HUES6 (cell line): ENCODE data around the gene EFHC1.

Experiments used
- H3K27ac ChIP-seq: 2 replicates; pipeline ENCODE4 v1.7.0; 2013; ENCODE audit warnings: low read depth, mild to moderate bottlenecking, low read length, inconsistent platforms
- H3K27me3 ChIP-seq: 2 replicates; pipeline ENCODE4 v1.6.1; 2013; ENCODE audit warnings: low read length; ENCODE audit not compliant: control insufficient read depth, insufficient read depth
- H3K36me3 ChIP-seq: 2 replicates; pipeline ENCODE4 v1.6.1; 2013; ENCODE audit warnings: low read length; ENCODE audit not compliant: control insufficient read depth, insufficient read depth
- H3K4me1 ChIP-seq: 2 replicates; pipeline ENCODE4 v1.6.1; 2013; ENCODE audit warnings: low read length; ENCODE audit not compliant: control insufficient read depth, insufficient read depth
- H3K4me3 ChIP-seq: 2 replicates; pipeline ENCODE4 v1.5.1; 2013; ENCODE audit warnings: low read depth, low read length
- H3K9ac ChIP-seq: one replicate; pipeline ENCODE4 v1.6.1; 2013; ENCODE audit warnings: mild to moderate bottlenecking, low read length
- H3K9me3 ChIP-seq: 2 replicates; pipeline ENCODE4 v1.6.1; 2013; ENCODE audit warnings: low read depth, low read length; ENCODE audit not compliant: control insufficient read depth, insufficient read depth

The EFHC1 gene

GRCh38 chr6:52494298-52495072 is 74.3 kb downstream of the EFHC1 start:
- Histone ChIP-seq H3K4me3 (no peak overlapping the region), H3K27me3 (no peaks in the 10 kb centered on the region), H3K4me1 (peaks cover 17% of the 10 kb centered on the region; the same call in 1 of the 2 replicates), H3K27ac (no peak overlapping the region), H3K9me3 (peaks cover 3% of the 10 kb centered on the region; the same call in 1 of the 2 replicates), H3K9ac (no peak overlapping the region), H3K36me3 (no peaks in the 10 kb centered on the region)

- Histone ChIP-seq H3K4me1 (peaks cover 18% of the 10 kb centered on the region; the same call in 1 of the 2 replicates), H3K27me3 (no peaks in the 10 kb centered on the region), H3K27ac (no peak overlapping the region), H3K9me3 (peaks cover 3% of the 10 kb centered on the region; the same call in 1 of the 2 replicates), H3K36me3 (no peaks in the 10 kb centered on the region; the same call in 1 of the 2 replicates), H3K9ac (no peak overlapping the region), H3K4me3 (no peak overlapping the region)
These were observed 75.8 kb downstream of the EFHC1 start for GRCh38 chr6:52495922-52496321.

GRCh38 chr6:52496631-52497030 is 76.5 kb downstream of the EFHC1 start:
- peaks cover 3% of the 10 kb centered on the region; the same call in 1 of the 2 replicates for H3K9me3 ChIP-seq
- no peak overlapping the region for H3K27ac ChIP-seq
- no peak overlapping the region for H3K9ac ChIP-seq
- H3K27me3 ChIP-seq = no peaks in the 10 kb centered on the region
- H3K4me1 ChIP-seq = peaks cover 18% of the 10 kb centered on the region; the same call in 1 of the 2 replicates
- no peak overlapping the region for H3K4me3 ChIP-seq
- no peaks in the 10 kb centered on the region; the same call in 1 of the 2 replicates for H3K36me3 ChIP-seq

- no peak overlapping the region for H3K4me3 ChIP-seq
- H3K4me1 ChIP-seq = peaks cover 18% of the 10 kb centered on the region; the same call in 1 of the 2 replicates
- peaks cover 3% of the 10 kb centered on the region; the same call in 1 of the 2 replicates for H3K9me3 ChIP-seq
- H3K36me3 ChIP-seq = peaks cover 9% of the 10 kb centered on the region
- H3K27me3 ChIP-seq = no peaks in the 10 kb centered on the region
- no peak overlapping the region for H3K9ac ChIP-seq
- H3K27ac ChIP-seq = no peak overlapping the region
These were observed 77.7 kb downstream of the EFHC1 start for GRCh38 chr6:52497652-52498408.

GRCh38 chr6:52498538-52499017 is 78.4 kb downstream of the EFHC1 start:
- no peaks in the 10 kb centered on the region for H3K27me3 ChIP-seq
- H3K9me3 ChIP-seq = peaks cover 3% of the 10 kb centered on the region; the same call in 1 of the 2 replicates
- H3K4me3 ChIP-seq = no peak overlapping the region
- peaks cover 25% of the 10 kb centered on the region for H3K4me1 ChIP-seq
- H3K9ac ChIP-seq = no peak overlapping the region
- peaks cover 9% of the 10 kb centered on the region for H3K36me3 ChIP-seq
- no peak overlapping the region for H3K27ac ChIP-seq

- H3K27ac ChIP-seq = 0 out of 2 replicates have a peak overlapping the region, but pooled peaks have one; percentile 16
- peaks cover 9% of the 10 kb centered on the region for H3K36me3 ChIP-seq
- H3K4me1 ChIP-seq = peaks cover 29% of the 10 kb centered on the region
- H3K27me3 ChIP-seq = no peaks in the 10 kb centered on the region
- H3K9me3 ChIP-seq = peaks cover 3% of the 10 kb centered on the region; the same call in 1 of the 2 replicates
- no peak overlapping the region for H3K9ac ChIP-seq
- H3K4me3 ChIP-seq = no peak overlapping the region
These were observed 78.9 kb downstream of the EFHC1 start for GRCh38 chr6:52499026-52499425.

GRCh38 chr6:52499681-52500236 is 79.6 kb downstream of the EFHC1 start:
- H3K27me3 ChIP-seq = no peaks in the 10 kb centered on the region
- H3K27ac ChIP-seq = 0 out of 2 replicates have a peak overlapping the region, but pooled peaks have one; percentile 16
- H3K36me3 ChIP-seq = peaks cover 10% of the 10 kb centered on the region
- no peak overlapping the region for H3K9ac ChIP-seq
- H3K9me3 ChIP-seq = 0 out of 2 replicates have a peak, but pooled peaks cover under 1% of the 10 kb centered on the region
- peaks cover 36% of the 10 kb centered on the region for H3K4me1 ChIP-seq
- no peak overlapping the region for H3K4me3 ChIP-seq

- H3K27ac ChIP-seq = no peak overlapping the region
- H3K36me3 ChIP-seq = peaks cover 17% of the 10 kb centered on the region
- H3K9me3 ChIP-seq = no peaks in the 10 kb centered on the region
- no peak overlapping the region for H3K9ac ChIP-seq
- no peak overlapping the region for H3K4me3 ChIP-seq
- no peaks in the 10 kb centered on the region for H3K27me3 ChIP-seq
- peaks cover 37% of the 10 kb centered on the region for H3K4me1 ChIP-seq
These were observed 80.3 kb downstream of the EFHC1 start for GRCh38 chr6:52500238-52501129.

GRCh38 chr6:52502306-52503029 is 82.3 kb downstream of the EFHC1 start:
- no peak overlapping the region for H3K27ac ChIP-seq
- peaks cover 37% of the 10 kb centered on the region for H3K4me1 ChIP-seq
- peaks cover 35% of the 10 kb centered on the region for H3K36me3 ChIP-seq
- H3K4me3 ChIP-seq = no peak overlapping the region
- H3K27me3 ChIP-seq = no peaks in the 10 kb centered on the region
- H3K9ac ChIP-seq = peak overlapping the region; percentile 2
- H3K9me3 ChIP-seq = no peaks in the 10 kb centered on the region
